Skeletal muscle satellite cell (primary cell): ENCODE measurements around the gene C4orf51.

Experiments used
- H3K27me3 ChIP-seq: 2 replicates; pipeline ENCODE4 v1.7.0; 2013; ENCODE audit warnings: low read length; ENCODE audit not compliant: control insufficient read depth, insufficient read depth
- H3K36me3 ChIP-seq: 2 replicates; pipeline ENCODE4 v1.7.0; 2013; ENCODE audit warnings: mild to moderate bottlenecking, control low read depth, low read length; ENCODE audit not compliant: insufficient read depth
- H3K4me1 ChIP-seq: 2 replicates; pipeline ENCODE4 v1.7.0; 2013; ENCODE audit warnings: low read length; ENCODE audit not compliant: control insufficient read depth, insufficient read depth
- H3K4me2 ChIP-seq: 2 replicates; pipeline ENCODE4 v1.7.0; 2013; ENCODE audit warnings: mild to moderate bottlenecking, low read length
- H3K4me3 ChIP-seq: 2 replicates; pipeline ENCODE4 v1.7.0; 2013; ENCODE audit warnings: low read length
- H3K9ac ChIP-seq: 2 replicates; pipeline ENCODE4 v1.7.0; 2013; ENCODE audit warnings: mild to moderate bottlenecking, low read depth, low read length, moderate library complexity
- H3K9me3 ChIP-seq: replicated peaks from 2 replicates; pipeline ENCODE4 v1.7.0; 2013; ENCODE audit warnings: mild to moderate bottlenecking, control low read depth, low read length

Gene C4orf51

GRCh38 chr4:145775406-145775805, 95.5 kb downstream of the C4orf51 start:
- no peak overlapping the region for H3K9ac ChIP-seq
- H3K36me3 ChIP-seq: peaks cover 28% of the 10 kb centered on the region
- H3K9me3 ChIP-seq: no peaks in the 10 kb centered on the region
- no peak overlapping the region for H3K4me3 ChIP-seq
- no peak overlapping the region for H3K4me2 ChIP-seq
- H3K27me3 ChIP-seq: no peaks in the 10 kb centered on the region
- H3K4me1 ChIP-seq: no peaks in the 10 kb centered on the region

- Histone ChIP-seq H3K4me3 (no peak overlapping the region), H3K27me3 (no peaks in the 10 kb centered on the region), H3K4me1 (no peaks in the 10 kb centered on the region), H3K4me2 (no peak overlapping the region), H3K9me3 (no peaks in the 10 kb centered on the region), H3K36me3 (peaks cover 28% of the 10 kb centered on the region), H3K9ac (no peak overlapping the region)
Observed at GRCh38 chr4:145776208-145776607, 96.3 kb downstream of the C4orf51 start.

GRCh38 chr4:145779319-145779801, 99.4 kb downstream of the C4orf51 start:
- peaks cover 4% of the 10 kb centered on the region for H3K9me3 ChIP-seq
- no peak overlapping the region for H3K4me3 ChIP-seq
- H3K4me2 ChIP-seq: no peak overlapping the region
- H3K4me1 ChIP-seq: no peaks in the 10 kb centered on the region
- no peaks in the 10 kb centered on the region for H3K27me3 ChIP-seq
- H3K9ac ChIP-seq: no peak overlapping the region
- peaks cover 10% of the 10 kb centered on the region for H3K36me3 ChIP-seq

- Histone ChIP-seq H3K9ac (no peak overlapping the region), H3K4me1 (no peaks in the 10 kb centered on the region), H3K4me2 (no peak overlapping the region), H3K27me3 (no peaks in the 10 kb centered on the region), H3K9me3 (peaks cover 4% of the 10 kb centered on the region), H3K4me3 (no peak overlapping the region), H3K36me3 (peaks cover 9% of the 10 kb centered on the region)
Observed at GRCh38 chr4:145781351-145781750, 101.4 kb downstream of the C4orf51 start.
